GM12865 (cell line): ENCODE measurements around the gene HNMT.

Experiments used
- DNase-seq: peaks from one replicate; pipeline ENCODE4 v3.0.0; 2010; ENCODE audit warnings: low read depth
- H3K4me3 ChIP-seq: 2 replicates; pipeline ENCODE4 v1.5.1; 2011; ENCODE audit warnings: mild to moderate bottlenecking, low read depth, low read length, control low read depth
- CTCF ChIP-seq: IDR thresholded peaks from 2 replicates; pipeline ENCODE4 v1.5.1; 2011; ENCODE audit warnings: low read length, control low read depth, low read depth, inconsistent platforms; ENCODE audit not compliant: insufficient read depth; ENCODE audit errors: missing control alignments

The HNMT gene

GRCh38 chr2:138059487-138060300 is 95.4 kb downstream of the HNMT start:
- H3K4me3 ChIP-seq = no peak overlapping the region
- DNase-seq = no peak
- no peak for TF ChIP-seq CTCF

GRCh38 chr2:138060301-138060635 is 96.0 kb downstream of the HNMT start:
- DNase-seq = no peak
- H3K4me3 ChIP-seq = no peak overlapping the region
- TF ChIP-seq CTCF = no peak

GRCh38 chr2:138061961-138062360 is 97.7 kb downstream of the HNMT start:
- no peak overlapping the region for H3K4me3 ChIP-seq
- DNase-seq = no peak
- no peak for TF ChIP-seq CTCF

GRCh38 chr2:138063181-138063580 is 98.9 kb downstream of the HNMT start:
- no peak for TF ChIP-seq CTCF
- DNase-seq = no peak

More at GRCh38 chr2:138063181-138063580, 98.9 kb downstream of the HNMT start:
- no peak overlapping the region for H3K4me3 ChIP-seq
